Neural cell (in vitro differentiated cells): Measurements from ENCODE around the gene THBS2. TPM values are rescaled to one million over a fixed set of nuclear protein-coding genes. Genes with fewer than 3 reads are reported as not detected.

Experiments used
- H2AFZ ChIP-seq: fragments of 200-600, 300-800 bp; sonication (generic), shearing (Covaris generic); 2 replicates; pipeline ENCODE4 v1.6.0; 2014; ENCODE audit warnings: low read depth, mild to moderate bottlenecking, antibody characterized with exemption, low read length, moderate library complexity
- H3F3A ChIP-seq: fragments of 200-600 bp; shearing (Covaris generic); 2 replicates; pipeline ENCODE4 v1.6.1; 2016; ENCODE audit warnings: mild to moderate bottlenecking, moderate library complexity, mixed read lengths, antibody characterized with exemption, low read length; ENCODE audit not compliant: insufficient read depth, poor library complexity, severe bottlenecking
- H3K27ac ChIP-seq: fragments of 200-600, 300-800 bp; sonication (generic), shearing (Covaris generic); 2 replicates; pipeline ENCODE4 v1.5.1; 2014; ENCODE audit warnings: mild to moderate bottlenecking, low read length, moderate library complexity
- H3K27me3 ChIP-seq: fragments of 300-800, 200-600 bp; sonication (generic), shearing (Covaris generic); 2 replicates; pipeline ENCODE4 v1.6.0; 2014; ENCODE audit warnings: mild to moderate bottlenecking, low read depth, low read length, moderate library complexity; ENCODE audit not compliant: insufficient read depth
- H3K36me3 ChIP-seq: fragments of 300-800, 200-600 bp; sonication (generic), shearing (Covaris generic); 2 replicates; pipeline ENCODE4 v1.5.1; 2014; ENCODE audit warnings: mild to moderate bottlenecking, antibody characterized with exemption, low read length, moderate library complexity; ENCODE audit not compliant: insufficient read depth
- H3K4me2 ChIP-seq: fragments of 300-800, 200-600 bp; sonication (generic), shearing (Covaris generic); 2 replicates; pipeline ENCODE4 v1.6.0; 2014; ENCODE audit warnings: mild to moderate bottlenecking, low read length
- H3K4me3 ChIP-seq: fragments of 300-800, 200-600 bp; sonication (generic), shearing (Covaris generic); 2 replicates; pipeline ENCODE4 v1.5.1; 2014; ENCODE audit warnings: mild to moderate bottlenecking, low read length, moderate library complexity
- H3K79me2 ChIP-seq: fragments of 200-600 bp; shearing (Covaris generic); replicated peaks from 2 replicates; pipeline ENCODE4 v1.6.0; 2014; ENCODE audit warnings: mild to moderate bottlenecking, low read length, moderate library complexity; ENCODE audit not compliant: insufficient read depth
- H3K9ac ChIP-seq: fragments of 300-800, 200-600 bp; sonication (generic), shearing (Covaris generic); 2 replicates; pipeline ENCODE4 v1.6.1; 2016; ENCODE audit warnings: mild to moderate bottlenecking, low read length, mixed read lengths
- H3K9me2 ChIP-seq: fragments of 200-600 bp; shearing (Covaris generic); 2 replicates; pipeline ENCODE4 v1.6.1; 2016; ENCODE audit warnings: mild to moderate bottlenecking, low read length, mixed read lengths; ENCODE audit not compliant: insufficient read depth
- H3K9me3 ChIP-seq: fragments of 200-600, 300-800 bp; sonication (generic), shearing (Covaris generic); 2 replicates; pipeline ENCODE4 v1.6.1; 2016; ENCODE audit warnings: mild to moderate bottlenecking, mixed run types, low read length, moderate library complexity, mixed read lengths
- H4K20me1 ChIP-seq: fragments of 200-600 bp; shearing (Covaris generic); 2 replicates; pipeline ENCODE4 v1.6.1; 2016; ENCODE audit warnings: mild to moderate bottlenecking, mixed run types; ENCODE audit not compliant: insufficient read depth
- CTCF ChIP-seq: fragments of 450-650 bp; IDR thresholded peaks from 2 replicates; pipeline ENCODE4 v1.5.1; 2014; ENCODE audit warnings: antibody characterized with exemption, mild to moderate bottlenecking, moderate library complexity; ENCODE audit not compliant: poor library complexity, severe bottlenecking
- EP300 ChIP-seq: fragments of 450-650 bp; conservative IDR thresholded peaks from 2 replicates; pipeline ENCODE4 v1.6.1; 2014; ENCODE audit warnings: antibody characterized with exemption, mild to moderate bottlenecking, moderate library complexity; ENCODE audit not compliant: poor library complexity, severe bottlenecking
- EZH2 ChIP-seq: fragments of 200-600, 300-800 bp; shearing (Covaris generic), sonication (generic); IDR thresholded peaks from 2 replicates; pipeline ENCODE4 v1.6.1; 2014; ENCODE audit warnings: antibody characterized with exemption, low read length, borderline replicate concordance, mild to moderate bottlenecking; ENCODE audit not compliant: insufficient read depth, poor library complexity, severe bottlenecking
- MXI1 ChIP-seq: fragments of 450-650 bp; conservative IDR thresholded peaks from 2 replicates; pipeline ENCODE4 v1.6.1; 2014; ENCODE audit warnings: antibody characterized with exemption, mild to moderate bottlenecking; ENCODE audit not compliant: poor library complexity, severe bottlenecking
- POLR2AphosphoS5 ChIP-seq: IDR thresholded peaks from 2 replicates; pipeline ENCODE4 v1.6.1; 2012
- RAD21 ChIP-seq: fragments of 450-650 bp; conservative IDR thresholded peaks from 2 replicates; pipeline ENCODE4 v1.6.1; 2014; ENCODE audit warnings: antibody characterized with exemption, mild to moderate bottlenecking, moderate library complexity
- REST ChIP-seq: IDR thresholded peaks from 2 replicates; pipeline ENCODE4 v1.6.1; 2012; ENCODE audit warnings: borderline replicate concordance
- SMC3 ChIP-seq: fragments of 450-650 bp; conservative IDR thresholded peaks from 2 replicates; pipeline ENCODE4 v1.6.1; 2014; ENCODE audit warnings: antibody characterized with exemption, mild to moderate bottlenecking, moderate library complexity; ENCODE audit not compliant: poor library complexity
- TAF1 ChIP-seq: IDR thresholded peaks from 2 replicates; pipeline ENCODE4 v1.6.1; 2012; ENCODE audit warnings: low read depth
- polyA plus RNA-seq: library from polyadenylated mRNA; depleted of rRNA; stranded (reverse); fragments of >200 nt; gene quantifications from 2 replicates; pipeline ENCODE4 v1.2.3, GENCODE V29; 2014

Gene THBS2
- polyA plus RNA-seq, 1 donor from 2014 or later: 0.88 TPM

- H3K9ac ChIP-seq: no peak overlapping the region
- H3K4me3 ChIP-seq: no peak overlapping the region
- no peaks in the 10 kb centered on the region for H3K36me3 ChIP-seq
- no peaks in the 10 kb centered on the region for H3K9me3 ChIP-seq
- TF ChIP-seq CTCF: no peak
- TF ChIP-seq REST: no peak
- TF ChIP-seq SMC3: no peak
- no peak for TF ChIP-seq RAD21
- TF ChIP-seq EZH2: no peak
- TF ChIP-seq MXI1: no peak
- no peak for TF ChIP-seq EP300
- no peak for TF ChIP-seq TAF1
- TF ChIP-seq POLR2AphosphoS5: no peak
- H3K27me3 ChIP-seq: no peaks in the 10 kb centered on the region
- H2AFZ ChIP-seq: no peak overlapping the region
- H4K20me1 ChIP-seq: no peaks in the 10 kb centered on the region
- H3K4me2 ChIP-seq: no peak overlapping the region
- H3K79me2 ChIP-seq: no peaks in the 10 kb centered on the region
- no peak overlapping the region for H3K27ac ChIP-seq
- no peaks in the 10 kb centered on the region for H3K9me2 ChIP-seq
- no peaks in the 10 kb centered on the region for H3F3A ChIP-seq
These were observed 19.0 kb downstream of the THBS2 start for GRCh38 chr6:169234634-169235033.

GRCh38 chr6:169233832-169234231, 19.8 kb downstream of the THBS2 start:
- H2AFZ ChIP-seq: no peak overlapping the region
- H3K27me3 ChIP-seq: no peaks in the 10 kb centered on the region
- no peaks in the 10 kb centered on the region for H3K9me2 ChIP-seq
- no peaks in the 10 kb centered on the region for H4K20me1 ChIP-seq
- no peak overlapping the region for H3K4me3 ChIP-seq
- H3K36me3 ChIP-seq: no peaks in the 10 kb centered on the region
- no peak overlapping the region for H3K27ac ChIP-seq
- H3K9me3 ChIP-seq: no peaks in the 10 kb centered on the region
- H3K79me2 ChIP-seq: no peaks in the 10 kb centered on the region
- no peak overlapping the region for H3K9ac ChIP-seq
- H3K4me2 ChIP-seq: no peak overlapping the region
- no peaks in the 10 kb centered on the region for H3F3A ChIP-seq
- no peak for TF ChIP-seq RAD21
- TF ChIP-seq CTCF: no peak
- no peak for TF ChIP-seq SMC3
- TF ChIP-seq TAF1: no peak
- TF ChIP-seq REST: no peak
- no peak for TF ChIP-seq MXI1
- no peak for TF ChIP-seq EZH2
- no peak for TF ChIP-seq POLR2AphosphoS5
- no peak for TF ChIP-seq EP300
